ENCODE data around the gene USP48.

- no peak for TF ChIP-seq CTCF (IDR thresholded peaks at IDR 0.05)
- TF ChIP-seq POLR2AphosphoS5 (IDR thresholded peaks at IDR 0.05), result no peak
- no peak for TF ChIP-seq POLR2A (IDR thresholded peaks at IDR 0.05)
Observed at GRCh38 chr1:21763694-21764419, 19.1 kb downstream of the USP48 start.

Measured in prostate gland (tissue), 2 donors.